CD4-positive, alpha-beta T cell (primary cell): ENCODE results near the gene HSPA14. TPM values are rescaled to one million over a fixed set of nuclear protein-coding genes. Genes with fewer than 3 reads are reported as not detected.
"Not testable (repeated sequence)": the region's sequence is repeated elsewhere in the genome, so short reads cannot be mapped to it uniquely, and the experiment has no call there.

Experiments used
- ATAC-seq: fragments of 200-7000 bp; cut with Tn5 transposase; one replicate; pipeline ENCODE4 v1.10.0; 2022; ENCODE audit warnings: mild to moderate bottlenecking; ENCODE audit not compliant: poor library complexity
- CTCF ChIA-PET: fragments of 350-600 bp; sonication (Branson Sonifier 250); formaldehyde crosslinking; loops from one replicate; lab custom pipeline; 2021; ENCODE audit warnings: antibody characterized with exemption, inconsistent platforms; lab: Charles Lee
- POLR2A ChIA-PET: fragments of 350-600 bp; sonication (Branson Sonifier 250); formaldehyde crosslinking; loops from one replicate; lab custom pipeline; 2021; ENCODE audit warnings: antibody characterized with exemption, inconsistent platforms; lab: Charles Lee
- DNase-seq, 14 experiments: peaks; one replicate each; pipeline ENCODE4 v3.0.0-alpha.2; 2013 to 2020; ENCODE audit warnings: mixed read lengths in 2 of 14
- H3K27ac ChIP-seq, 2 donors: one replicate each; pipeline versions ENCODE4 v1.5.1 to v1.7.0; 2013; ENCODE audit warnings: low read length in 2 of 2, low read depth in 1 of 2, mild to moderate bottlenecking in 1 of 2
- H3K27me3 ChIP-seq, 2 experiments: 1 replicate in 1 of 2; 2 replicates in 1 of 2; pipeline versions ENCODE4 v1.6.1 to v1.7.0; 2013; ENCODE audit warnings: low read length in 2 of 2, control low read depth in 1 of 2, mild to moderate bottlenecking in 1 of 2, moderate library complexity in 1 of 2; ENCODE audit not compliant: insufficient read depth in 2 of 2, control insufficient read depth in 1 of 2
- H3K36me3 ChIP-seq: one replicate; pipeline ENCODE4 v1.6.1; 2013; ENCODE audit warnings: low read length, control low read depth; ENCODE audit not compliant: insufficient read depth
- H3K4me1 ChIP-seq: one replicate; pipeline ENCODE4 v1.6.1; 2013; ENCODE audit warnings: low read length, control low read depth; ENCODE audit not compliant: insufficient read depth
- H3K4me3 ChIP-seq: one replicate; pipeline ENCODE4 v1.5.1; 2013; ENCODE audit warnings: mild to moderate bottlenecking, low read length, moderate library complexity
- H3K9me3 ChIP-seq, 2 experiments: 1 replicate in 1 of 2; 2 replicates in 1 of 2; pipeline versions ENCODE4 v1.6.1 to v1.7.0; 2013; ENCODE audit warnings: low read length in 2 of 2, mild to moderate bottlenecking in 2 of 2, control low read depth in 1 of 2, moderate library complexity in 1 of 2; ENCODE audit not compliant: control insufficient read depth in 1 of 2, insufficient read depth in 1 of 2
- H3K27ac Mint-ChIP-seq: one replicate; pipeline ENCODE4 v1.8.0; 2020; ENCODE audit warnings: mixed read lengths
- H3K27me3 Mint-ChIP-seq: one replicate; pipeline ENCODE4 v1.8.0; 2021; ENCODE audit warnings: mixed read lengths
- H3K36me3 Mint-ChIP-seq: one replicate; pipeline ENCODE4 v1.8.0; 2021; ENCODE audit warnings: low read depth, mixed read lengths
- H3K4me1 Mint-ChIP-seq: one replicate; pipeline ENCODE4 v1.8.0; 2021; ENCODE audit warnings: low read depth, mixed read lengths
- H3K4me3 Mint-ChIP-seq: one replicate; pipeline ENCODE4 v1.8.0; 2020; ENCODE audit warnings: mild to moderate bottlenecking, mixed read lengths
- H3K9me3 Mint-ChIP-seq: one replicate; pipeline ENCODE4 v1.8.0; 2020; ENCODE audit warnings: mixed read lengths
- CTCF ChIP-seq: fragments of 200-600 bp; IDR thresholded peaks from one replicate; pipeline ENCODE4 v1.8.0; 2022; ENCODE audit warnings: antibody characterized with exemption, mild to moderate bottlenecking
- intact Hi-C, 2 experiments: fragments of 100-400 bp; cut with DNase I in 1 of 2; cut with micrococcal nuclease in 1 of 2; formaldehyde crosslinking; loops; one replicate each; pipeline versions ENCODE4 v1.15.1 to v1.9.0; 2023 to 2025; cut with DNase I, micrococcal nuclease
- total RNA-seq, 174 experiments: library from RNA in 2 of 174; stranded (reverse) in 2 of 174; gene quantifications; one replicate each; pipeline ENCODE4 v1.2.3 and lab custom pipeline; 2021 to 2026

HSPA14 gene
- total RNA-seq, 2 experiments from 2014 or later: 29.1 to 33.4 TPM

GRCh38 chr10:14860791-14861190 is 22.7 kb downstream of the HSPA14 start:
- H3K36me3 Mint-ChIP-seq: peaks cover 68% of the 10 kb centered on the region
- Histone ChIP-seq H3K9me3 (no peaks in the 10 kb centered on the region), H3K27ac (no peak overlapping the region), H3K4me3 (no peak overlapping the region), H3K27me3 (no peaks in the 10 kb centered on the region), H3K36me3 (peaks cover 42% of the 10 kb centered on the region), H3K4me1 (no peaks in the 10 kb centered on the region)
- ChIA-PET CTCF (no interaction called here), POLR2A (no interaction called here)
- no peak for TF ChIP-seq CTCF
- H3K4me1 Mint-ChIP-seq: no peaks in the 10 kb centered on the region
- H3K9me3 Mint-ChIP-seq: no peaks in the 10 kb centered on the region
- no peak for DNase-seq
- intact Hi-C loops: no loop called here
- ATAC-seq: no peak
- no peak overlapping the region for H3K4me3 Mint-ChIP-seq
- no peaks in the 10 kb centered on the region for H3K27me3 Mint-ChIP-seq
- H3K27ac Mint-ChIP-seq: no peak overlapping the region

GRCh38 chr10:14864466-14864865 is 26.4 kb downstream of the HSPA14 start:
- CTCF ChIA-PET, H3K4me3 ChIP-seq, H3K27ac ChIP-seq, H3K27ac Mint-ChIP-seq, DNase-seq, H3K9me3 Mint-ChIP-seq, H3K27me3 Mint-ChIP-seq, ATAC-seq, H3K4me1 Mint-ChIP-seq, POLR2A ChIA-PET, H3K4me1 ChIP-seq, H3K4me3 Mint-ChIP-seq, H3K9me3 ChIP-seq, H3K27me3 ChIP-seq, intact Hi-C loops: not testable (repeated sequence)
- peaks cover 66% of the 10 kb centered on the region for H3K36me3 Mint-ChIP-seq
- H3K36me3 ChIP-seq: peaks cover 47% of the 10 kb centered on the region

- POLR2A ChIA-PET: interaction anchor here (3.5 kb wide), 1 partner anchor 13 kb away, joined by 14 read pairs; the partner anchor contains the start of gene SUV39H2
- CTCF ChIA-PET, DNase-seq, H3K9me3 Mint-ChIP-seq, H3K4me1 ChIP-seq, ATAC-seq, H3K4me1 Mint-ChIP-seq, H3K4me3 Mint-ChIP-seq, H3K4me3 ChIP-seq, H3K27me3 Mint-ChIP-seq, intact Hi-C loops, H3K27me3 ChIP-seq, H3K9me3 ChIP-seq, H3K27ac Mint-ChIP-seq, H3K27ac ChIP-seq: not testable (repeated sequence)
- H3K36me3 Mint-ChIP-seq: peaks cover 69% of the 10 kb centered on the region
- H3K36me3 ChIP-seq: peaks cover 51% of the 10 kb centered on the region
Measured at GRCh38 chr10:14864871-14865270, 26.8 kb downstream of the HSPA14 start.

- DNase-seq: no peak
- no peak for ATAC-seq
- Histone ChIP-seq H3K27ac (no peak overlapping the region), H3K36me3 (peaks cover 21% of the 10 kb centered on the region), H3K4me1 (peaks cover 5% of the 10 kb centered on the region), H3K27me3 (no peaks in the 10 kb centered on the region), H3K4me3 (no peak overlapping the region), H3K9me3 (no peaks in the 10 kb centered on the region)
- ChIA-PET POLR2A (interaction anchor here (0.7 kb wide), 1 partner anchor 35 kb away, joined by 4 read pairs; the partner anchor contains the start of genes CDNF, HSPA14 and MSANTD7), CTCF (interaction anchor here (1.2 kb wide), 1 partner anchor 50 kb away, joined by 3 read pairs; no protein-coding TSS in a partner anchor)
- Mint-ChIP-seq H3K4me3 (no peak overlapping the region), H3K4me1 (peaks cover 21% of the 10 kb centered on the region), H3K9me3 (no peaks in the 10 kb centered on the region), H3K27me3 (no peaks in the 10 kb centered on the region), H3K27ac (no peak overlapping the region), H3K36me3 (peaks cover 35% of the 10 kb centered on the region)
- TF ChIP-seq CTCF: no peak
- intact Hi-C loops: no loop called here
Measured at GRCh38 chr10:14873090-14873760, 35.1 kb downstream of the HSPA14 start.
